Astrocyte of the hippocampus (primary cell): Measurements from ENCODE around the gene LTBP2.
A peak's percentile ranks its signal among the peaks of the same experiment; 100 is the strongest.

Experiments
- DNase-seq: peaks from one replicate; pipeline ENCODE4 v3.0.0; 2011; ENCODE audit warnings: low read depth, low spot score

LTBP2 gene

DNA sequence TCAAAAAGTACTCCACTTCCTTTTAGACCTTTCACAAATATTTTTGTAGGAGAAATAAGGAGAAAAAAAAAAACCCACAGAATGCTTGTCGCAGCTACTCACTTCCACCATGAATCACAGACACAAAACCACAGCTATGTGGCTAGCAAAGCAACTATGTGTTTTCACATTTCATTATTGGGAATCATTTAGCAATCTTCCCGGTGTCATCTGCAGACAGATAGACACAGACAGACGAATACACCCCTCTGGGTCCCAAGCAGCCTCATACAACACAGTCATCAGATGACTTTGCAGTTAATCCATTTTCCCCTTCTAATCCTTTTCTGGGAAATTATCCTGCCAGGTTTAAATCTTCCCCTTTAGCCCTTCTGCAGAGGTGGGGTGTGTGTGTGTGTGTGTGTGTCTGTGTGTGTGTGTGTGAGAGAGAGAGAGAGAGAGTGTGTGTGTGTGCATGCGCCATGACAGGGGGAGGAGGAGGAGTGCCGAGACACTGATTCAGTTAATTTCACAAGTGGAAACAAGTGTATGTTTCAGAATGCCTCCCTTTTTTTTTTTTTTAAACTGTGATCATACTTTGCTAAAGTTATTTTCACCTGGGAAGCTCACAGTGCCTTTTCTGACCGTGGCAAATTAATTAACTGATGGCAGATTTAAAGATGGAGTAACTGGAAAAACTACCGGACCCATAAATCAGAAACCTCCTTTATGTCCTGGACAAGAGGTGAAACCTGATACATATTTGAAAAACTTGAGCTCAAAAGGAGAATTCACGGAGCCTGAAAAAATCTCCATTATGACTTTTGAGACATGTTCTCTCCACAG is 39.9 kb downstream of the LTBP2 start:
- DNase-seq = peak; percentile 96

DNA sequence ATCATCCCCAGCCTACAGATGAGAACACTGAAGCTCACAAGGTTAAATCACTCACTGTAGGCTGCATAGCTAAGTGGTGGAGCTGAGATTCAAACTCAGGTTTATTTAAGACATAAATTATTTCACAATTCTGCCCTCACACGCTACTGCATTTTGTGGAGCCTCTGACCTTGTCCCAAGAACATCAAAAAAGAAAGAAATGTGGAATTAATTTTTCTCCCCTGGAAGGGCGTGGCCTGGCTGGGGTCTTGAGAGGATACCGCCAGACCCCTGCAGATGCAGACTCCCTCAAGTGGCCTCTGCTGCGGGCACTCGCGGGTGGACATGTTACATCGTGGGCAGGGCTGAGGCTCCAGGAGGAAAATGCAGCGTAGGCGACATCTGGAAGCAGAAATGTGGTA is 40.6 kb downstream of the LTBP2 start:
- DNase-seq = no peak

GRCh38 chr14:74570696-74571095 is 41.3 kb downstream of the LTBP2 start:
- no peak for DNase-seq

- DNase-seq = peak; percentile 59
Observed at GRCh38 chr14:74569806-74570591, 42.0 kb downstream of the LTBP2 start.

GRCh38 chr14:74569387-74569786 is 42.6 kb downstream of the LTBP2 start:
- DNase-seq = no peak

DNA sequence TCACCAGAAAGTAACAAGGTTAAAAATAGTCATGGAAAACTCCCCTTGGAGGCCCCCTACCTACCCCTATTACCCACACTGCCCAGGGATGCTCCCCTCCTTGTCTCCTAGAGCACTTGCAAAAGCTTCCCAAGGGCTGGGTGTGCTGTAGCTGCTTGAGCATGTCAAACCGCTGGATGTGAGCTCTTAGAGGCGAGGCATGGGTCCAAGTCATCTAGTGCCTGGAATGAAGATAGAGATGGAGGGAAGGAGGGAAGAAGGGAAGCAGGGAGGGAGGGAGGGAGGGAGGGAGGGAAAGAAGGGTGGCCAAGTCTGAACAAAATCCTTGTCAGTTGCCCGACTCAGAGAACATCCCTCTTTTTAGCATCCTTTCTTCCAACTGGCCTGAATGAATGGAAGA is 43.1 kb downstream of the LTBP2 start:
- DNase-seq = no peak

DNA sequence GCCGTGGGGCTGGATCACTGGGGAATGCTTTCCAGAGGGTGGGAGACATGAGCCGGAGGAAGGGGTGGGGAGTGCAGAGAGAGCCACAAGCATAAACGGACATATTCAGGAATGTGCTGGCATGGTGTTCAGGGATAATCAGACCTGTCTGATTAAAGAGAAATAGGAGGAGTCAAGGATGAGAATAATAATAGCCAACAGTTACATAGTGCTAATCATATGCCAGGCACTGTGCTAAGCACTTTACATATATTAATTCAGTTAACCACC is 43.7 kb downstream of the LTBP2 start:
- no peak for DNase-seq

- no peak for DNase-seq
Observed at GRCh38 chr14:74567646-74568379, 44.2 kb downstream of the LTBP2 start.

GRCh38 chr14:74567219-74567618 is 44.8 kb downstream of the LTBP2 start:
- no peak for DNase-seq

DNA sequence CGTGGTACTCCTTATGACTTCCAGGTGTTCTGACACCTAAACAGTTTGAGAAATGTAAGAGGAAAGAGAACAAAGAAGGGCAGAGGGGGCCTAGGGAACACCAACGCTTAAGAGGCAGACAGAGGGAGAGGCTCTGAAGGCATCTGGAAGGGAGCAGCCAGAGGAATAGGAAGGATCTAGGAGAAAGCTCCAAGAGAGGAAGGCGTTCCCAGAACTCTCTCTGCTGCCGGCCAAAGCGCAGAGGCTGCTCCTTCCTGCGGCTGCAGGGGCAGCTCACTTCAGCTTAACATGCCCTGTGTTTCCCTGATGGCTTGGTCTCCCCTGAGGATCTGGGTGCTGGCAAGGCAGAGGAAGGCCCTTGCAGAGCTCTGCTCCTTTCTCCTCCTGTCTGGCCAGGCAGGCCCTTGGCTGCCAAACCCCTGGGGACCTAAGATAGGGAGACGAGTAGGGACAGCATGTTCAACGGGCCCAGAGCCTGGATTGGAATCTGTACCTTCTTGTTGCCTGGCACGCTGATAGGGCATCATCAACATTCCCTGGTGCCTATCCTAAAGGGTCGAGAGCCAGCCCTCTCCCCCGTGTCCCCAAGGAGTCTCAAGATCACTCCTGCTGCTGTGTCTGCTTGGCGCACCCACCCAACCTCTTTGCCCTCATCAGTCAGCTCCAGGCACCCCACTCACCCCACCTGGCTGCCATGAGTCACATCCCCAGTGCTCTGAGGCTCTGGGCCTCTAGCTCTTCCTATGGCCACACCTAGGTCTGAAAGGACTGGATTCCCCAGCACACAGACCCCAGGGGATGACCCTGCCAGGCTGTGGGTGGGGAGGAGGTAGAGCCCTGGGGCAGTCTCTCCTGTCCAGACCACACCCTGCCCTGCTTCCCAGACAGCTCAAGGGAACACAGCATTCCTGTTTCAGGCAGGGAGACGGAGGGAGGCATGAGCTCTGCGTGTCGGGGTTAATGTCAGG is 45.6 kb downstream of the LTBP2 start:
- peak; percentile 35 for DNase-seq

DNA sequence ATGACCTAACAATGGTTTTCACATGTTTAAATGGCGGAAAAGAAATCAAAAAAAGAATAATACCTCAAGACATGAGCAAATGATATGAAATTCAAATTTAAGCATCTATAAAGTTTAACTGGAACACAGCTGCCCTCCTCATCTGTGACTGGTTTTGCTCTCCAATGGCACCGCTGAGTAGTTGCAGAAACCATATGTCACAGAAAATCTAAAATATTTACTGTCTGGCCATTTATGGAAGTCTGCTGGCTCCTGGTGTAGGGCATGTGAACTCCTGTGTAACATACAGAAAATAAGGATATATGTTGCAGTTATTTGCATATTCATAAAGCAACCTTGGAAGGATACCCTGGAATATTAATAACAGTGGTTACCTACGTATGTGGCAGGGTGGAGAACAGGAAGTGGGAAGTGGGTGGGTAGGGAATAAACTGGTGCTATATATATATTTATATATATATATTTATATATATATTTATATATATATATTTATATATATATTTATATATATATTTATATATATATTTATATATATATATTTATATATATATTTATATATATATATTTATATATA is 48.4 kb downstream of the LTBP2 start:
- no peak for DNase-seq

GRCh38 chr14:74563233-74563585 is 48.8 kb downstream of the LTBP2 start:
- DNase-seq = peak; percentile 58

DNA sequence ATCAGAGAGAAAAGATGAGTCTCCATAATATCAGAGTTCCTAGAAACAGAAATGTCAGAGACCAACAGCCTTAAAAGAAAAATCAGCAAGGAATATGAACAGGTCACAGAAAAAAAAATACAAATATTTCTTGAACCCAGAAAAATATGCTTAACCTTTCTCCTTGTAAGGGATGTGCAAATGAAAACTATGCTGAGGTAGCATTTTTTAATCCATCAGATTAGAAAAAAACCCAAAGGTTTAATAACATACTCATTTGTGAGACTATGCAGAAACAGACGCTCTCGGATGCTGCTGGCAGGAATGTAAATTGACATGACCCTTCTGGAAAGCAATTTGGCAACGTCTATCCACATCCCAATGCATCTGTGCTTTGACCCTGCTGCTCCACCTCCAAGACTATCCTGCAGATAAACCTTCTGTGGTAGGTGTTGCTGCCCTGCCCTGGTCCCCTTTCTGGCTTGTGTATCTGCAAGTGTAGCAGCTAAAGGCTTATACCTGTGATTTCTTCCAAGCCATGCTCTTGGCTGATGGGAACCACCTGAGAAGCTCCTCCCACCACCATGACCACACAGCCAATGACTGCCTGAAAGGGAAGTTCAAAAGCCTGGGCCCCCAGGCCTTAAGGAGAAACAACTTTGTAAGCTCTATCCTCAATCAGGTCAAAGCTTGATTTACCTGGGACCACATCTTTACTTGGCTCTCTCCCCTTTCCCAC is 49.4 kb downstream of the LTBP2 start:
- DNase-seq = no peak

- no peak for DNase-seq
Observed at GRCh38 chr14:74558655-74559054, 53.4 kb downstream of the LTBP2 start.

- no peak for DNase-seq
Observed at GRCh38 chr14:74557691-74558090, 54.3 kb downstream of the LTBP2 start.

DNA sequence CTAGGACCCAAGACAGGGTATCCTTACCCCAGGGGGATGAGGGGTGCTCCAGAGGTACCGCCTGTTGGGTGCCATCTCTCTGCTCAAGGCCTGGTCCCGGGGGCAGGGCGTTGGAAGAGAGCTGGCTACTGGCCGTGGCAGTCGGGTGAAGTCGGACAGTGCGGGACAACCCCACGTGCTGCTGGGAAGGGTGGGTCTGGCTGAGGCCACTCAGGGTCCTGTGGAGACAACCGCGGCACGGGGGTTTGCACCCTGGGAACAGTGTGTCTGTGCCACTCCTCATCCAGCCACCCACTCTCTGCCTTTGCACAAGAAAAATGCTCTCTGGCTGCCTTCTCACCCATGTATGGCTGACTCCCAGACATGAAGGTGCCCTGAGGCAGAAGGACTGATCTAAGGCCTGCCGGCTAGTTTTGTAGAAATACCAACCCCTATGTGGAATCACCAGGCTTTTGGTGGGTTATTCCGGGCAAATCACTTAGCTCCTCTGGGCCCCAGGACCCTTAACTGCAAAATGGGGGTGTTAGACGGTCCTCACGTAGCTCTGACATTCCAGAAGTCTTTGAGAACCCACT is 56.5 kb downstream of the LTBP2 start:
- DNase-seq = no peak

DNA sequence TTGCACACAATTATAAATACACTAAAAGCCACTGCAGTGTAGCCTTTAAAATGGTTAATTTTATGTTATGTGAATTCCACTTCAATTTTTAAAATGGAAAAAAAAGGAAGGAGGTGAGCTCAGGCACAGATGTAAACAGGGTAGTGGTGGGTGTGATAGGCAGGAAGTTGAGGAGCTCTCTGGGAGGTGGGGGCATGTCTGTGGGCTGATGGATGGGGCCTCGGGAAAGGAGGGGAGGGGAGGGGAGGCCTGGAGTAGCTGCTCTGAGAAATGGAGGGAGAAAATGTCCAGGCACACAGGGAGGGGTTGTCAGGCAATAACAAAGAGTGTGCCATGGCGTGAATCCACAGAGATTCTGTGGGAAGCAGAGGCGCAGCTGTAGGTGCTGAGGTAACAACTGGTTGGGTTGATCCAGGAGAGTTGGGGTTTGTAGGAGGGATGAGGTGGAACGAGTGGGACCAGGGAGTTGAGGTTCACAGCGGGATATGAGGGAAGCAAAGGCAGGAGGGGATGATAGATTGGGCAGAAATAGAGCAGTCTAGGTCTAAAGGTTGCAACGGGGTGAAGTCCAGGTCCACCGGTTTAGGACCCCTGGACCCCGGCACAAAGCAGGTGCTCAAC is 57.2 kb downstream of the LTBP2 start:
- no peak for DNase-seq

GRCh38 chr14:74552623-74553022 is 59.4 kb downstream of the LTBP2 start:
- no peak for DNase-seq
